NCI-H1694 treated with DMSO at 0.1 percent for 48 hours (cell line): ENCODE results near the gene PLA1A.
"Not testable (repeated sequence)": the region's sequence is repeated elsewhere in the genome, so short reads cannot be mapped to it uniquely, and the experiment has no call there.

Source experiments
- DNase-seq: peaks from one replicate; lab custom pipeline; 2025; lab: John Stamatoyannopoulos, UW

The PLA1A gene, protein sequence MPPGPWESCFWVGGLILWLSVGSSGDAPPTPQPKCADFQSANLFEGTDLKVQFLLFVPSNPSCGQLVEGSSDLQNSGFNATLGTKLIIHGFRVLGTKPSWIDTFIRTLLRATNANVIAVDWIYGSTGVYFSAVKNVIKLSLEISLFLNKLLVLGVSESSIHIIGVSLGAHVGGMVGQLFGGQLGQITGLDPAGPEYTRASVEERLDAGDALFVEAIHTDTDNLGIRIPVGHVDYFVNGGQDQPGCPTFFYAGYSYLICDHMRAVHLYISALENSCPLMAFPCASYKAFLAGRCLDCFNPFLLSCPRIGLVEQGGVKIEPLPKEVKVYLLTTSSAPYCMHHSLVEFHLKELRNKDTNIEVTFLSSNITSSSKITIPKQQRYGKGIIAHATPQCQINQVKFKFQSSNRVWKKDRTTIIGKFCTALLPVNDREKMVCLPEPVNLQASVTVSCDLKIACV

DNA sequence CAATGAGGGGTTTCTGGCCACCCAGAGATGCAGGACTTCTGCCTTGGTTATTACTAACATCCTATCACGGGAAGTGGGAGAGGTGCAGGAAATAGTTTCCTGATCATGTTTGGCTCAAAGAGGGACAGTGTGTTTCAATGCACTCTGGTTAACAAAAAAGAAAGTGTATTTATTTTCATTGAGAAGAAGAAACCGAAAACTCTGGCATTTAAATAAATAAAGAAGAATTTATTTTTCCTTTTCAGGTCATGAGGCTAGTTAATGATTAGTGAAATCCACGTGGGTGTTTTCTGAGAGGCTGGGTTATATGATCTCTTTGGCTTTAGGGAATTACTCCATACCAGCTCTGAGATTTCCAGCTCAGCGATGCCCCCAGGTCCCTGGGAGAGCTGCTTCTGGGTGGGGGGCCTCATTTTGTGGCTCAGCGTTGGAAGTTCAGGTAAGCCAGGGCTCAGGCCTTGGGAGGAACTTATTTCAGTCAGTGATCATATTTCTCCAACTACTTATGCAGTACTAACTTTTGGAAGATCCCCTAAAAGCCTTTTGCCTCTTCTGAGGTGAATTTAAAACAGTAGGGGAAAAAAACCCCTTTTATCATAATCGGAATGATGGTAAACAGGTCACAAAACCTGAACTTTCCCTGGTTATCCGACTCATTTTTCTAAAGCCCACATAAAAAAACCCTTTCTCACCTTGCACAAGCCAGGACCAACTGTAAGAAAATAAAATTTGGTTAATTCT is at the start of gene PLA1A:
TSS of gene PLA1A (plus strand) at position 338 of the 741 bp plus-strand sequence. CDS start at position 367, 29 bp downstream.
- DNase-seq, result no peak

DNA sequence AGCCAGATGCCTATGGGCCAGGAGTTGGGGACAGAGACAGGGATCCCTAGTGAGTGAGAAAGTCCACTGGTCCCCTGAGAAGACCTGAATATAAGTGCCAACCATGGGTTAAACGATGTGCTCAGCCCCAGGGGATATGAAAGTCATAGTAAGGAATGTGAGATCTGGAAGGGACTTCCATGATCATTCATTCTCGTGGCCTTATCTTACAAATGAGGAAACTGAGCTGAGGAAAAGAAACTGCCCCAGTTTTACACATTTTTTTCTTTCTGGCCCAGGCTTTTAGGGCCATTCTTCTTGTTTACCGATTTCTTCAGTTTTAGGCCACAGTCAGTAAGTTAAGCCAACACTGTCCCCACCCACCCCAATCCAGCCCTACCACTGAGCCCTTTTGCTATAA is 49.3 kb upstream of the PLA1A start:
- DNase-seq, result no peak

DNA sequence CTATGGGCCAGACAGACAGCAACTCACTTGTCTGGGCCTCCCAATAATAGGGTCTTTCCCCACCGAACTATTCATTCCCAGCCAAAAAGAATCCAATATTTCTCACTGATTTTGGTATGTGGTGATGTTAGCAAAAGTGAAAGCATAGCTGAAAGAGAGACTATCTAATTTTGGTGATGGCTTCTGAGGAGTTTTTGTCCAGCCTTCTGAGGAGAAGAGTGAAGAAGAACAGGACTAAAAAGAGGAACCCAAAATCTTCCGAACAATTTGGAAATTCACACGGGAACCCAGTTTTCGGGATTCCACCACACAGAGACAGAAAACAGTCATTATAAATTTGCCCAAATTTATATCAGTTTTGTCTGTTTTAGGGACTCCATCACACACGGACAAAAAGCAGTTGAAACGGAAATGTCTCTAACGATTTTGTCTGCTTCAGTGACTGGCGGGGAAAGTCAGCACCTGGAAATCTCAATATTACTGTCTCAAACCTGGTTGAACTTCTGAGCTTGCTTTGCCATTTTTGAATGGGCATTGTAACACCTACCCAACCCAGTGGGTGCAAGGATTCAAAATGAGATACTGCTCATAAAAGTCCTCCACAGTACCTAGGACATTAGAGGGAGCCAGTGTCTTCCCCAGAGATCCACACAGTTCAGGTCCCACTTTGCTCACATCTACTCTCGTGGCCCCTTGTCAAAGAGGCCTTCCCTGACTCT is 47.3 kb upstream of the PLA1A start:
- DNase-seq, result no peak

DNA sequence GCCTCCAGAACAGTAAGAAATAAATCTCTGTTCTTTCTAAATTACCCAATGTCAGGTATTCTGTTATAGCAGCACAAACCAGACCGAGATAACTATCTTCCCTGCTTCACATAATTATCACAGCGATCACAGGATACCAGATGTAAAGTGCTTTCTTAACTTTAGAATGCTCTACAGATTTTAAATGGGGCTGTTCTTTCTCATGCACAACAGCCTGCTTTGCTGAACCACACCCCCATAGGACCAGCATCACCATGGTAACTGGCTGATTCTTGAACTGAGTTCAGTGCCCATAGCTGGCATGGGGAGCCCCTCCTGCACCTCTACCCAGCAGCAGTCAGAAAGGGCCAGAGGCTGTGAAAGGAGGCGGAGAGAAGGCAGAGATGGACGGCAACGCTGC is 46.1 kb upstream of the PLA1A start:
- no peak for DNase-seq

DNA sequence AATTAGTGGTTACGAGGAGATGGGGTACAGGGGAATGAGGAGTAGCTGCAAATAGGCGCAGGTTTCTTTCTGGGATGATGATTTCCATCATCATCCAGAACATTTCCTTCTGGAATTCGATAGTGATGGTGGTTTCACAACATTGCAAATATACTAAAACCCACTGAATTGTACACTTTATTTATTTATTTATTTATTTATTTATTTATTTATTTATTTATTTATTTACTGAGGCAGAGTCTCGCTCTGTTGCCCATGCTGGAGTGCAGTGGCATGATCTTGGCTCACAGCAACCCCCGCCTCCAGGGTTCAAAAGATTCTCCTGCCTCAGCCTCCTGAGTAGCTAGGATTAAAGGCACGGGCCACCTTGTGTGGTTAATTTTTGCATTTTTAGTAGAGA is 44.8 kb upstream of the PLA1A start:
- DNase-seq, result not testable (repeated sequence)

DNA sequence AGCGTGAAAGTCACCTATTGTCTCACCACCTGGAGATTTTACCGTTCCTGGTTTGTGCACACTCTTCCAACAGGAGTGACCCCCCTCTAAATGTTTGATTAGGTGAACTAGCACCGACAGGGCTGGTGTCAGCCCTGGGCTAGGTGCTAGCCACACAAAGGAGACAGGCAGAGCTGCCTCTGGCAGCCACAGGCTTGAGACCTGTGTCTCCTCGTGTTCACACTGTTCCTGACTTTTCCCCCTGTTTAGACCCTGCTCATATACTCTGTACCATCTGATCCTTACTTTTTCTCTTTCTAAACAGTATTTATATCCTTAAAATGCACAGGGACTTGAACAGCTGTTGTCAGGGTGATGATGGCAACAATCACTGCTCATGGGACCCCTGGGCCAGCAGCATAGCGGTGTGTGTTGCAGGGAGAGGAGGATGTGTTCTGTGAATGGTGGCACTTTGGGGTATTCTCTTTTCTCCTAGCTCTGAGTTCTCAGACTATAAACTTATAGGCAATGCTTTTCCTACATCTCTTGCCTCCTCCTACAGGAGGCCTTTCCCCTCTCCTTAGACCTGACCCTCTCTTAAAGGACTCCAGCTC is 43.8 kb upstream of the PLA1A start:
- DNase-seq, result no peak

DNA sequence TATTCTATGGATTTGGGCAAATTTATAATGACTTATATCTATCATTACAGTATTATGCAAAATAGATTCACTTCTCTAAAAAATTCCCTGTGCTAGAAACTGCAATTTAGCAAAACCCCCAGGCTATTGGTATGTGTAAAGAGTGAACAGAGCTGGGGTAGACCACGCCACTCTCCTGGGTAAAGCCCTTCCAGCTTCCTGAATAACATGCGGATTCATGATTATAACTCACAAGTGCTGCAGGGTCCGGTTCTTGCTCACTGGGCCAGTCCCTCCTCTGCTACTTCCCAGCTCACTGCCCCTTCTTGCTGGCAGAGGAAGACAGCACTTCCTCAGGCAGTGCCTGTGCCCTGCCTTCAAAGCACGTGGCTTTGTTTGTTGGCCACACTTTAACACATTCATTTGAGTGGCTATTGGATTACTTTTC is 42.4 kb upstream of the PLA1A start:
- no peak for DNase-seq

DNA sequence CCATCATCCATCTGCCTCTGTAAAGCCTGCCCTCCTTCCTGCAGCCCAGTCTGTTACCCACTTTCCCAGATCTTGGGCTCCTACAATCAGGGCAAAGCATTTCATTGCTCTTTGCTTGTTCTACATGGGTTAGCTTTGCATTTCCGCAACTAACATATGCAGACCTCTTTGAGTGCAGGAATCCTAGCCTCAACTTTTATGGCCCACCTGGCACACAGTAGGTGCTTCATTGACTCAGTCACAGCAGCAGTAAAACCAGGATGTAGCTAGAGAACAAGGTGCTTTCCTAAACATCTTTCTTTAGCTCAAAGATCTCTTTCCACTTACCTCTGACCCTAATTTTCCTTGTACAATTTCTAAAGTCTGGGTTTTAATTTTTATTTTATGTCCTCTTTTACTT is 41.8 kb upstream of the PLA1A start:
- no peak for DNase-seq

DNA sequence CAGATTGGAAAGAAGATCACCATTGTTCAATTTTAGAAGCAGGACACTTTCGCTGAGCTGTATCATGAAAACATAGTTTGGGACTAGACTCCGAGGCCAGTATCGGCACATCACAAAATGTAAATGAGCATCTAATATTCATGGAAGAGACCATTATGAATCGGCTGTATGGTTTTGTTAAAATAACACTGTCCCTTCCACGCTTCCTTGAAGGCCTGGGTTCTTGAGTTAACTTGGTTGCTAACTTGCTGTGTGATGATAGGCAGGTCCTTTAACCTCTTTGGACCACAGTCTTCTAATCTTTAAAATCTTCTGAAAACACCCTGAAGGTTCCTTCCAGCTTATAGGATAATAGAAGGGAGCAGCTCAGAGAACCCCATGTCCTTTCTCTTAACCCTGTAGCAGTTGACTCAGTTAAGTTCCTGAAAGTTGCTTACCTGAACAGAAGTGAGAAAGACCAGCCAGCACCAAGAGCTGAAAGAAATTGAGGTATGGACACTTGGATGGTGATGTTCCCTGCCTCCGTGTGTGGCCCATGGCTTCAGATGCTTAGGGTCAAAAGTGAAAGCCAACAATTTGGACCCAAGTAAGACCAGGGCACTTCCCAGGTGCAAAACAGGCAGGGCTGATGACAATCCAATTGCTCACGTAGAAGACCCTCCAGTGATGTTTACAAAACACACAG is 40.4 kb upstream of the PLA1A start:
- no peak for DNase-seq

DNA sequence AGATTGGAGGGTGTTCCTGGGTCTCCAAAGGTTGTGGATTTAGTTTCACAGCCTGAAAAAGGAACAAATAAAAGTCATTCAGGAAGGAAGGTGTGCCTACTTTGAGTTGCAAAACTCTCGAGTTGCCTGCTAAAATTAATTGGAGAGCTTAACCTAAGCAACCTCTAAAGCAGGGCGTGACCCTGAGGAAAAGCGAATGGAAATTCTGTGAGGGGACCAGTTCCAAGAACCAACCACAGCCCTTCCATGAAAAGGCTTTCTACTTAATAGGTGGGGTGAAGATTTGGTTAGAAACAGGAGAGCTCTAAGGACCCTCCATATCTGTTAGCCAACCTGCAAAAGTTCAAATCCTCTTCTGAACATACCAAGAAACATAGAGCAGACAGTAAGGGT is 39.8 kb upstream of the PLA1A start:
- no peak for DNase-seq

DNA sequence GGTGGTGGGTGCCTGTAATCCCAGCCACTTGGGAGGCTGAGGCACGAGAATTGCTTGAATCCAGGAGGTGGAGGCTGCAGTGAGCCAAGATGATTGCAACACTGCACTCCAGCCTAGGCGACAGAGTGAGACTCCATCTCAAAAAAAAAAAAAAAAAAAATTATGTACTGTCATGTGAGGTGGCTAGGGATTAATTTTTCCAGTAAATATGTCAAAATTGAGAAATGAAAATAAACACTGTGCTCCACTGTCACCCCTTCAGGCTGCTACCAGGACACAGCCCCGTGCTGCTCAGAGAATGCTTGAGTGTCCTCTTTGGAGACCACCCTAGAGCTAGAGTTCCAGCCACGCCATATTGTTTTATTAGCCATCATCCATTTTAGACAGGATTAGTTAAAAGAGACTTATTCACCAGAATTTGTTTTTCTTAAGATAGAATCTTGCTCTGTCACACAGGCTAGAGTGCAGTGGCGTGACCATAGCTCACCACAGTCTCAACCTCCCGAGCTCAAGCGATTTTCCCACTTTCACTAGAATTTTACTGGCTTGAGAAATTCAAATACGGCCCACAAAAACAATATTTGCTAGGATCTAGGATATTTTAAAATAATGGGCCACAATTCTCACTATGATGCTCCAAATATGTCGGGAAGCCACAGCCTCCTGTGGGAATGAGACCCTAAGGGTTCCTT is 38.9 kb upstream of the PLA1A start:
- no peak for DNase-seq

DNA sequence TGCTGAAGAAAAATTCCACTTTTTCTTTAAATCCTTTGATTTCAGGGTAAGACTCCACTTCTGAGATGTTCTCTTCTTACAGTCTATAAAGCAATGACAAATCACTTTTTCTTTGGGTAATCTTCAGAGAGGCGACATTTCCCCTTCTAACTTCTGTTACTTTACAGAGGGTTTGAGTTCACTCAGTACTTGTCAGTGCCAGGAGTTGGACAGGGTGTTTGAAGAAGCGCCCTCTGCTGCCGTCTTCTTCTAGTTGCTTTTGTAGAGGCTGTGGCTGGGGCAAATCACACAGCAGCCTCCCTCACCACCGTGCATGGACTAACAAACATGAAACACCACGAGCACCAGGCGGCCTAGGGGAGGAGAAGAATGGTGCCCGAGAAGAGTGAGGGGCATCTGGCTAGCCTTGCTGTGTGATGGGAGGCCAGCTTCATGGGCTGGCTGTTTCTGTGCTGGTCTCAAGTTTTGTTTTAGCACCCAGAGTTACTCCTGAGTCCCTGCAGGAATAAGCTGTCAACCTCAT is 38.2 kb upstream of the PLA1A start, which contains the start of gene CD80:
TSS of gene CD80 (minus strand) at position 174 of the 523 bp plus-strand sequence. CDS start 1,886 bp downstream, outside the sequence.
- DNase-seq, result peak; percentile 6

DNA sequence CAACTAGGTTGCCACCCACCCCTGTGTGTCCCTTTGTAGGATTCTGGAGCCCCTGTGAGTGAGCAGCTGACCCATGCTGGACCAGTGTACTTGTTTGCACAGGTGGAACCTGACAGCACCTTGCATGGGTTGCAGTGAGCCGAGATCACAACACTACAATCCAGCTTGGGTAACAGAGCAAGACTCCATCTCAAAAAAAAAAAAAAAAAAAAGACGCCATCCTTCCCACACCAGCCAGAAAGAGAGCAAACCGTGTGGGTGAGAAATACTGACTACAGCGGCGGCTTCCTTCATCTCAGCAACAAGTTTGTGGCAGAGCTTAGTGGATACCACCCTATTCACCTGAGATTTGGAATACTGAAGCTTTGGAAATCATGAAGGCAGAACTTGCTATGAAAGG is 37.5 kb upstream of the PLA1A start:
- DNase-seq, result no peak

DNA sequence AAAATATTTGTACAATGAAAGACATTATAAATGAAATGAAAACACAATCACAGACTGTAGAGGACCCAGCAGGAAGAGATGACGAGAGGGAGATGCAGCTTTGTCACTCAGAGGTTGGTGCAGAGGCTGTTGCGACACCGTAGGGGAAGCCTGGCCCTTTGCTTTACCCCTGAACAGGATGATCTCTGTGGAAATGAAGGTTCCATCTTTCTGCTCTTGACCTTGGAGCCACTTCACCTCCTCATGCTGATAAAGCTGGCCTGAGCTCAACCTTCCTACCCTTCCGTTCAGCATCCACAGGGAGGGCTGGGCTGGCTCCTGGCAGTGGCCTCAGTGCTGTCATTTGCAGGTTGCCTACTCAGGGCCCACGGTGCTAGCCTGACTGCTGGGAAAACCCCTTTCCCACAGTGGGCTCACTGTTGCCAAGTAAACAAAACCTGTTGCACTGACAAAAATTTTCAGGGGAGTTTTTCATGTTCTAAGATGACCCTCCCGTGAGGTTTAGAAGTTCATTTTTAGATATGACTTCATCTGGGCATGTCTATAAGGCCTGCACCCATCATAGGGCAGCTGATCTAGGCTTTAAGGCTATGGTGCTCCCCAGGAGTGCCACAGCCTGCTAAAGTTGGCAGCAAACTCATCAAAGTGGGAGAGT is 35.3 kb upstream of the PLA1A start:
- no peak for DNase-seq

DNA sequence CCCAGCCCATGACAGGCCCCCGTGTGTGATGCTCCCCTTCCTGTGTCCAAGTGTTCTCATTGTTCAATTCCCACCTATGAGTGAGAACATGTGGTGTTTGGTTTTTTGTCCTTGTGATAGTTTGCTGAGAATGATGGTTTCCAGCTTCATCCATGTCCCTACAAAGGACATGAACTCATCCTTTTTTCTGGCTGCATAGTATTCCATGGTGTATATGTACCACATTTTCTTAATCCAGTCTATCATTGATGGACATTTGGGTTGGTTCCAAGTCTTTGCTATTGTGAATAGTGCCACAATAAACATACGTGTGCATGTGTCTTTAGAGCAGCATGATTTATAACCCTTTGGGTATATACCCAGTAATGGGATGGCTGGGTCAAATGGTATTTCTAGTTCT is 34.4 kb upstream of the PLA1A start:
- DNase-seq, result not testable (repeated sequence)

DNA sequence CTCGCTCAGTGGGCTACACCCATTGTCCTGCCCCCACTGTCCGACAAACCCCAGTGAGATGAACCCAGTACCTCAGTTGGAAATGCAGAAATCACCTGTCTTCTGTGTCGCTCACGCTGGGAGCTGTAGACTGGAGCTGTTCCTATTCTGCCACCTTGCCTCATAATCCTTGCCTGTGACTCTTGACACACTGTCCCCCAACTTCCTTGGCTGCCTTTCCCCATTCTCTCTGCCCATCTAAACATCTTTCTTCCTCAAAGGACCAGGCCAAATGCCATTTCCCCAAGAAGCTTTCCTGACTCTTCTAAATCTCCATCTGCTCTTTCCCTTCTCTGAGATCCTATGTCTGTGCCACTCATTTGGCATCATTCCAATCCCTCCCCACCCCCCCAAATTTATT is 28.5 kb upstream of the PLA1A start:
- no peak for DNase-seq

DNA sequence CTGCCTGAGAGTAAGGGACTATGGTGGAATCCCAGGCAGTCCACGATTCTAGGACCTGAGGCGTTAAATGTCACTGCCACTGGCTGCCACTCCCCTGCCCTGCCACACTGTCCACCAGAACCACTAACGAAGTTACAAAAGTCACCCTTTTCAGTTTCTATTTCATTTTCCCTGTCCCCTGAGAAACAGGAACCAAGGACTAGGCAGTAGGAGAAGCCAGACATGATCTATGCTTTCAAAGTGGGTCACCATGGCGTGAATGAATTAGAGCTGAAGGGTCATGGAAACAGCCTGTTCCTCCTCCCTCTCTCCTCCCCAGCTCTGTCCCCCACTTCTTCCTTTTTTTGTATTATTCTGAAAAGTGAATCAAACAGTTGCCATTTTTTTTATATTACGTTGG is 27.5 kb upstream of the PLA1A start:
- no peak for DNase-seq

DNA sequence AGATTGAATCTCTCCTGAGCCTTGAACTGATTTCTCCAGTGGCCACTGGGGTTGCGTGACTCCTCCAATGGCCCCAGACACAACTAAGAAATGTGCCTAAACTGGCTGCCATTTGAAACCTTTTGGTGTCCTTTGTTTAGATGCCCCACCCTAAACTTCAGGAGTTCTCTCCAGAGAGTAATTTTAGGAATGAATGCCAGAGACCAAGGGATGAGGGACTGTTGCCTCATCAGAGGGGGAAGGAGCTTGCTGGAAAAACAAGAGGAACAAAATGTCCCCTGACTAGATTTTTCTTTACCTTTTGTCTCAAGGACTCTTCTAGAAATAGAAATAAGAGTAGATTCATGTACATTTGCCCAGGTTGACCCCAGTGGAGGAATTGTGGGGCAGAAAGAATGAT is 26.5 kb upstream of the PLA1A start:
- no peak for DNase-seq

DNA sequence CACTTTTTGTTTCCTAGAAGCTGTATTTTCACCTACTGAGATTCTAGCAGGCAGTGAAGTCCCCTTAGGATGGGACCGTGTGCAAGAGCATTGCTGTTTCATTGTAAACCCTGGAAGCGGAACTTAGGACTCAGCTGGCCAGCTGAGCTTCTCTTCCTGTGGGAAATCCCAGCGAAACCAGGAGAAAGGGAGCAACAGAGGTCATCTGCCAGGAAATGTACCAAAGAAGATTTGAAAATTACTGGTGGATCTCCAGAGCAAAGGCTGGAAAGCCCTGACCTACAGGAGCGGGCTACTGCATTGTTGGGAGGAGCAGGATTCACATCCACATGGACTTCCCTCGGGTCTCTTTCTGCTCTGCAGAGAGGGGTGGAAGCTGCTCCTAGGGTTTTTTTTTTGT is 26.0 kb upstream of the PLA1A start:
- DNase-seq, result no peak

DNA sequence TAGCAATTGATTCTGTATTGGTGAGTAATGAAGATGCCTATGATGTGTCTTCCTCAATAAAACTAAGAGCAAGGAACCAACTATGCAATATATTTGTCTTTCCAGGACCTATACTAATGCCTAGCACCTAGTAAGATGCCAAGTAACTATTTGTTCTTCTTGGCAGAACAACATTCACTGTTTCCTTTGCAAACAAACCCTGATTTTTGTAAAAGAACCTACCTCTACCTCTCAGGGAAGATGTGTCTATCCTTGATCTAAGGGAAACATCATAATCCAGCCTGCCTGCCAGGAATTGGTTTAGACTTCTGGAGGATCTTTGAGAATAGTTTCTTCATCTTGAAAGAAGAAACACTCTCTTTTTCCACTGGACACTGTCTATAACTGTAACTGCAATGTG is 22.2 kb upstream of the PLA1A start:
- no peak for DNase-seq
